ENCODE results near the gene CFL1.
"Not testable (repeated sequence)": the region's sequence is repeated elsewhere in the genome, so short reads cannot be mapped to it uniquely, and the experiment has no call there.

The CFL1 gene
- 325 to 611 (median 459) reads per million in 3 experiments for total RNA-seq

GRCh38 chr11:65857853-65858680 is at the start of gene CFL1:
Gene CFL1 (minus strand): TSS chr11:65858180. CDS start chr11:65858099, 81 bp downstream.
- DNase-seq, result peak; percentile 97

DNA sequence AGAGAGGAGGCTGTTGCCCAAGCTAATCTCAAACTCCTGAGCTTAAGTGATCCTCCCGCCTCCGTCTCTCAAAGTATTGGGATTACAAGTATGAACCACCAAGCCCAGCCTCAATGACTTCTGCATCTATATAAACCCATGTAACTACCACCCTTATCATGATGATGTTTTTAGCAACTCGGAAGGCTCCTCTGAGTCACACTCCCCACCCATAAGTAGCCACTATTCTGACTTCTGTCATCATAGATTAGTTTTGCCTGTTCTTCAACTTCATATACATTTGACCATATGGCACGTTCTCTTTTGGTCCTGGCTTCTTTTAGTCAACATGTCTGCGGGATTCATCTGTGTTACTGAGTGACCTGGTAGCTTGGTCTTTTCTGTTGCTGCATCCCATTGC is 48.6 kb upstream of the CFL1 start:
- no peak for DNase-seq

GRCh38 chr11:65903715-65904114 is 45.7 kb upstream of the CFL1 start:
- no peak for DNase-seq

DNA sequence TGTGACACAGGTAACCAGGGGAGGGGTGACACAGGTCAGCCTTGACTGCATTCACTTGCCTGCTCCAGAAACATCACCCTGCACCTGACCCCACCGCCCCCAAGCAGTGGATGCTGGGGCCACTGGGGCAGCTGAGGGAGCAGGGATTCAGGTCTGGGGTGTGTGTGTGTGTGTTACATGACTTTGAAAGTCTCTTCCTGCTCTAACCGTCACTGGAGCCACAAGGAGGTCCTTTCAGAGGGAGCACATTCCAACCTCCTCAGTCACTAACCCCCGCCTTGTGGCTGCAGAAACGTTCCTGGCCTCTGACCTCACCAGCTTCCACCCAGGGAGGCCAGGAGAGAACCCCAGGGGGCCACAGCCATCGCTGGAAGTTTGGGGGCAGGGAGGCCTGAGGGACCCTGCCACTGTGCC is 45.1 kb upstream of the CFL1 start:
- no peak for DNase-seq

DNA sequence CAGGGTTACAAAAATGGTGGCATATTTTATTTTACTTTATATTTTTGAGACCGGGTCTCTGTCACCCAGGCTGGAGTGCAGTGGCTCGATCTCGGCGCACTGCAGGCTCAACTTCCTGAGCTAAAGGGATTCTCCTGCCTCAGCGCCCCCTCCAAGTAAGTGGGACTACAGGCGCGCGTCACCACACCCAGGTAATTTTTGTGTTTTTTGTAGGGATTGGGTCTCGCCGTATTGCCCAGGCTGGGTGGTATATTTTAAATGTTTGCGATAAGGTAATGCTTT is 42.9 kb upstream of the CFL1 start:
- DNase-seq, result no peak

GRCh38 chr11:65900125-65900898 is 42.3 kb upstream of the CFL1 start, which contains the start of gene FOSL1:
Gene FOSL1 (minus strand): TSS chr11:65900388. CDS start chr11:65900339, 49 bp downstream.
- DNase-seq, result peak; percentile 93

GRCh38 chr11:65899356-65900124 is 41.6 kb upstream of the CFL1 start:
- peak; percentile 30 for DNase-seq

GRCh38 chr11:65898656-65899355 is 40.8 kb upstream of the CFL1 start:
- no peak for DNase-seq

DNA sequence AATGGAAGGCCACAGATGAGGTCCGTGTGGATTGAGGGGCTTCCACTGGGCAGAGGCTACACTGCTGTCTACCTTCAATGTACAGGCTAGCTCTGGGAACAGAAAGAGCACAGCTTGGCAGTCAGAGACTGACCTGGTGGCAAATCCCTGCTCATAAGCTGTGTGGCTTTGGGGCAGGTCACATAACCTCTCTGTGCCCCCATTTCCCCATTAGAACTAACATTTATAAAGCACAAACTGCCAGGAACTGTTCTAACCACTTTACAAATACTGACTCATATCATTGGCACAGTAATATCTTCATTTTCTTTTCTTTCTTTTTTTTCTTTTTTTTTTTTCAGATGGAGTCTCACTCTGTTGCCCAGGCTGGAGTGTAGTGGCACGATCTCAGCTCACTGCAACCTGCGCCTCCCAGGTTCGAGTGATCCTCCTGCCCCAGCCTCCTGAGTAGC is 39.1 kb upstream of the CFL1 start:
- no peak for DNase-seq

DNA sequence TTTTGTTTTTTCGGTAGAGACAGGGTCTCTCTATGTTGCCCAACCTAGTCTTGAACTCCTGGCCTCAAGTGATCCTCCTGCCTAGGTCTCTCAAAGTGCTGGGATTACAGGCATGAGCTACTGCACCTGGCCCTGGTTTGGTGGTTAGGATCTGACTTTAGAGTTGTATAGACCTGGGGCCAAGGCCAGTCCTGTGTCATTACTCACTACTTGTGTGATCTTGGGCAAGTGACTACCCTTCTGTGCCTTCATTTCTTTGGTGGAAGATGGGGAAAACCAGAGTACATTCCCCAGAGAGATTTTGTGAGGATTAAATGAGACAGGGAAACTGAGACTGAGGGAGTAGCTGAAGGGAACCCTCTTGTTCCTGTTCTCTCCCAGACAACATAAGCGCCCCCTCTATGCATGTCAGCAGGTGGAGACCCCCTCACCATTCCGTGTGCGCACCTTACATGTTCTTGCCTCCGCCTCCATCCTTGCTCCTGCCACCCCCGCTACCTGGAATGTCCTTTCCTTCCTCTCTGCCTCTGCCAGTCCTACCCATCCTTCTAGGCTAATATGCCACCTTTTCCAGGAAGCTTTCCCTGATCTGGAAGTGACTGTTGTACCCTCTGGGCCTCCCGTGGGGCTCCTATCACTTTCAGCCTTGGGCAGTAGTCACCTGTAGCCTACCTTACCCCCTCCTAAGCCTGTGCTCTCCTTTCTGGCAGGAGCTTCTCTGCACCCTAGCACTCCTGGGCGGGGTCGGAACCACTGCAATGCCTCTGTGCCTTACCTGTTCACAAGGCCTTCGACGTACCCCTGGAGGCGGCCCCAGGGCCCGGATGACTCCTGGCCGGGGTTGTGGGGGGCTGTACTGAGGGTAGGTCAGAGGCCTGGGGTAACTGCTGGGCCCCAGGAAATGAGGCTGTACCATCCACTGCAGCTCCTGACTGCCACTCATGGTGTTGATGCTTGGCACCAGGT is 38.3 kb upstream of the CFL1 start:
- DNase-seq, result no peak

- DNase-seq, result no peak
These were observed 37.6 kb upstream of the CFL1 start for GRCh38 chr11:65895482-65895981.

- DNase-seq, result peak; percentile 35
These were observed 36.1 kb upstream of the CFL1 start for GRCh38 chr11:65894034-65894591.

DNA sequence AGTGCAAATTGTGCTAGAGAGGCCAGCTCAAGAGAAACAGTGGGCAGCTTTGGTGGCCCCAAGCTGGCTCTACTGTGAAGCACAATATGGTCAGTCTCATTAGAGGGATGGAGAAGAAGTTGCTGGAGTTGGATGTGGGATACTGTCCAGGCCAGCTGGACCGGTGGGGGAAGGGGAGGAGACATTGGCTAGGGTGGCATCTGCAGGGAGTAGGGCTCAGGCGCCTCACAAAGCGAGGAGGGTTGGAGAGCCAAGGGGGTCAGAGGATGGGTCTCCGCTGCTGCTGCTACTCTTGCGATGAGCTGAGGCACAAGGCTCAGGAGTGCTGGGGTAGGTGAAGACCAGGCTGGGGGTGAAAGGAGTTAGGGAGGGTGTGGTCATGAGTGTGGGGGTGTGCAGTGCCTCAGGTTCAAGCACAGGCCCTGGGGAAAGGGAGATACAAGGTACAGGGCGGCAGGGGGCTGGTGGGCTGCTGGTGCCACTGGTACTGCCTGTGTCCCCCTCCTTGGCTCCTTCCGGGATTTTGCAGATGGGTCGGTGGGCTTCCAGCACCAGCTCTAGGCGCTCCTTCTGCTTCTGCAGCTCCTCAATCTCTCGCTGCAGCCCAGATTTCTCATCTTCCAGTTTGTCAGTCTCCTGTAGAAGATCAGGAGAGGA is 34.8 kb upstream of the CFL1 start:
- no peak for DNase-seq

GRCh38 chr11:65892137-65892540 is 34.2 kb upstream of the CFL1 start:
- DNase-seq, result not testable (repeated sequence)

DNA sequence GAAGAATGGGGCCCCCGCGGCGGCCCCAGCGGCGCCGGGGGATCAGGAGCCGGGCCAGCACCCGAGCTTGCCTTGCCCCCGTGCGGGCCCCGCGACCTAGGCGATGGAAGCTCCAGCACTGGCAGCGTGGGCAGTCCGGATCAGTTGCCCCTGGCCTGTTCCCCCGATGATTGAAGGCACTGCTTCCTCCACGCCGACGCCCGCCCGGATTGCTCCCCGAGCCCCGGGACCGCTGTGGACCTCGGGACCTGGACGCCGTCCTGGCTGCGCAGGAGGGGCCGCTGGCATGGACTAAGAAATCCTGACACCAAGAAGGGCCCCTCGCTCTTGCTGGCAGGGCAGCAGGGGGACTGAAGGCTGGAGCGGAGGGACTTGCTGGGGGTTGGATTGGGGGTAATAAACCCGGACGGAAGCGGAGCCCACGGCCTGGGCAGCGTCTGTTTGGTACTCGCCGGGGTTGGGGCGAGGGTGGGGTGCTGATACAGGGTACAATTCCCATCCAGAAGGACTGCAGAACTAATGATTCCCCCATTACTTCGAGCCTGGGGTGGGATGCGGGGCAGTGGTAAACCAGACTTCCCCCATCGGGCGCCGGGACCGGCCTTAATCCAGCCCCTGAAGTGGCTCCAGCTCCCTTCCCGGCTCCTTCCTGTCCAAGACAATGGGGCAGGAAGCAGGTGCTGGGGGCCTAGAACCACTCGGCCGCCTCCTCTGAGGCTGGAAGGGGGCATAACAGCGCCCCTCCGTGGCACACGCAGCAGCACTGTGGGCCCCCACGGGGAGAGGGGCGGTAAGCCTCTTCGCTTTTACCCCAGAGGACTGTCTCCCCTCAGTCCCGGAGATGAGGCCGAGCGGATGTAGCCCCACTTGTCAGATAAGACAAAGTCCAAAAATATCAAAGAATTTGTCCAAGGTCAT is 33.5 kb upstream of the CFL1 start:
- no peak for DNase-seq

DNA sequence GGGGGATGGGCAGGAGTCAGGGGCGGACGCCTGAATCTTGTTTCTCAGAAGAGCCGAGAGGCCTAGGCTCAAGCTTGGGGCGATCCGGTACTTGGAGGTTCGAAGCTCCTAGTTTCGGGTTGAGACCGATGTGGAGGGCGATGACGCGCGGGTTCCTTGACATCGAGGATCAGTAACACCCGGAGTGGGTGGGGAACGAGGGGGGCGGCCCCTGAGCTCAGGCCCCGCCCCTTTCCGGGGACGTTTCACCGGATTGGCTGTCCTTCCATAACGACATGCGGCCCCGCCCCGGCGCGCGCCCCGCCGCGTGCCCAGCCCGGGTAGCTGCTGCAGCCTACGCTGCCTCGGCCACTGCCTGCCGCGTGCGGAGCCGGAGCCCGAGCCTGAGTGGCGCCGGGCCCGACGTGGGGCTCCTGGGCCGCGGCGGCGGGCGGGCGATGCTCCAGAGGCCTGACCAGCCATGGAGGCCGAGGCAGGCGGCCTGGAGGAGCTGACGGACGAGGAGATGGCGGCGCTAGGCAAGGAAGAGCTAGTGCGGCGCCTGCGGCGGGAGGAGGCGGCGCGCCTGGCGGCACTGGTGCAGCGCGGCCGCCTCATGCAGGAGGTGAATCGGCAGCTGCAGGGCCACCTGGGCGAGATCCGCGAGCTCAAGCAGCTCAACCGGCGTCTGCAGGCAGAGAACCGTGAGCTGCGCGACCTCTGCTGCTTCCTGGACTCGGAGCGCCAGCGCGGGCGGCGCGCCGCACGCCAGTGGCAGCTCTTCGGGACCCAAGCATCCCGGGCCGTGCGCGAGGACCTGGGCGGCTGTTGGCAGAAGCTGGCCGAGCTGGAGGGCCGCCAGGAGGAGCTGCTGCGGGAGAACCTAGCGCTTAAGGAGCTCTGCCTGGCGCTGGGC is 32.6 kb upstream of the CFL1 start, which contains the start of gene CCDC85B:
CCDC85B (plus strand) TSS at position 350 of the 895 bp plus-strand sequence; CDS start at position 461, 111 bp downstream.
- peak; percentile 98 for DNase-seq

DNA sequence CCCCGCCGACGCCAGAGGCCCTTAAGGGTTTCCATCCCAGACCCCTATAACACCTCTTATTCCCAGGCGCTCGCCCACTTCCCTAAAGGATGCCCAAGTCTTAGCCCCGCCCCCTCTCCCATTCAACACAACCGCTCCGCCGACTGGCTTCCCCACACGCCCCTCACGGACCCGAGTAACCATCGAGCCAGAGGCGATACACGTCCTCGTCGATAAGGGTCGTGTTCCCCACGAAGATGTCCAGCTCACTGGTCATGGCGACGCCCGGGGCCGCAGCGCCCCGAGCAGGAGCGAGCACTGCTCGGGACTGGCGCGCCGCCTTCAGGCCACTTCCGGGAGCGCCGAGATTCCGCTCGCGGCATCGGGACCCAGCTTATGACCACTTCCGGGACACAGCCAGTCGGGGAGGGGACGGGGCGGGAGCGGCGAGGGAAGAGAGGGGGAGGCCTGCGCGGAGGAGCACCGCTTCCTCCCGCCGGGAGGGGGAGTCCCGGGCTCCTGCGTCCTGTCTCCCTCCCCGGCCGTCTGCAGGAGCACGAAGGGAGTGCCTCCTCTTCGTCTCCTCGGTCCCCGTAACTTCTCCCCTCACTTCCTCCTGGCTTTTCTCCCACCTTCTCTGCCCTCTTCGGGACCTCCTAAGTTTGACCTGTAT is 30.3 kb upstream of the CFL1 start, which contains the start of gene FIBP:
FIBP (minus strand) TSS at position 309 of the 652 bp plus-strand sequence; CDS start at position 256, 53 bp downstream.
- DNase-seq, result peak; percentile 90

Data from central memory CD4-positive, alpha-beta T cell (primary cell).